ENCODE data around the gene RSF1. TPM values are rescaled to one million over a fixed set of nuclear protein-coding genes. Genes with fewer than 3 reads are reported as not detected.
"Not testable (repeated sequence)": the region's sequence is repeated elsewhere in the genome, so short reads cannot be mapped to it uniquely, and the experiment has no call there.

RSF1 gene
- total RNA-seq, 1 donor from 2014 or later = 70.3 TPM

DNA sequence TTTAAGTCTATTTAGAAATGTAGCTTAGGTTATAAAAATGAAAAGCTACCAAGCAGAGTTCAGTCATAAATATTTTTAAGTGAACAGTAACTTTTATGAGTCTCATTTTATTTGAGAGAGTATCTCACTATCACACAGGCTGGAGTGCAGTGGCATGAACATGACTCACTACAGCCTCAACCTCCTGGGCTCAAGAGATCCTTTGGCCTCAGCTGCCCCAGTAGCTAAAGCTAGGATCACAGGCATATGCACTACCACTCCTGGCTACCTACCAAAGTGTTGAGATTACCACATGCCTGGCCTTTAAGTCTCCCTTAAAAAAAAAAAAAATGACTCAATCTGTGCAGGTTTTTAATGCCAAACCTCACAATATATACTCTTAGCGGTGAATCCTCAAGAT lies 148.3 kb downstream of the RSF1 start:
- no peak for DNase-seq (ENCODE audit: low spot score)

GRCh38 chr11:77669848-77670511 lies 150.5 kb downstream of the RSF1 start:
- no peak for DNase-seq (ENCODE audit: low spot score)

DNA sequence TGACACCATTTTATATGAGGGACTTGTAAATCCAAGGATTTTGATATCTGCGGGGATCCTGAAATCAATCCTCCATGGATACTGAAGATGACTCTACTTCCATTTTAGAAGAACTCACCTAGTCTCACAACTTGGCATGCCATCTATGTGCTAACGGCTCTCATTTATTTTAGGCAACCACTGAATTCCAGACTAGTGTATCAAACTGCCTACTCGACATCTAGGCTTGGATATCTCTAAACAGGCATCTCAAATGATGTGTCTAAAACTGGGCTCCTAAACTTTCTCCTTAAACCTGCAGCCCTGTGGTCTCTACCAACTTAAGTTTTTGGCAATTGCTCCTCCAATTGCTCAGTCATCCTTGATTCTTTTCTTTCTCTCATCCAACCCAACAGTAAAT lies 151.8 kb downstream of the RSF1 start:
- DNase-seq (ENCODE audit: low spot score) = no peak

DNA sequence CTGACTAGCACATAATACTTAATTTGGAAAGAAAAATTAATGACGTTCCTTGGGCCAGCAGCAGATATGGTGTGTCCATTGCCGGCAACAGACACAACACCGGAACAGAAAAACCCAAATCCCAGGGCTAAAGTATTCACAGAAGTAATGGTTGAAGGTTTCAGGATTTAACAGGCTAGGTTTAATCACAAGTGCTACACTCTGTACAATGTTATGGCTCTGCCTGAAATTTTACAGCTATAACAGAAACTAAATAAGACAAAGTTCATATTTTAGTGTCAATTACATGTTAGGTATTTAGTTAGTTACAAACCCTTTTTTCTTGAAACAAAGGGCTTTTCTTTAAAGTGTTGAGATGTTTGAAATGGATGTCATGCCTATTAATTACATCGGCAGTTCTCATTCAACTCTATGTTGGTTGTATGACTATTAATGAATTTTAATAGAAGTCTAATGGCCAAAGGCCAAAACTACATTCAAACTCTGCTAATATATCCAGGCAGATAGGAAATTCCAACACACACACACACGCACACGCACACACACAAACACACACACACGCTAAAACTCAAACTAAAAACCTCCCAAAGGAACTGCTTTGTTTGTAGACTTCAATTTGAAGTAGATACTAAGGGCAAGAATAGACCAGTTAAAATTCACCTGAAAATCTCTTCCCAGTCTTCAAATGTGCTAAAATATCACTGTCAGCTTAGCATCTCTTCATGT lies 155.1 kb downstream of the RSF1 start:
- DNase-seq (ENCODE audit: low spot score) = no peak

GRCh38 chr11:77661670-77662069 lies 158.9 kb downstream of the RSF1 start:
- DNase-seq (ENCODE audit: low spot score) = no peak

- DNase-seq (ENCODE audit: low spot score) = no peak
These were observed 159.6 kb downstream of the RSF1 start for GRCh38 chr11:77660947-77661346.

GRCh38 chr11:77658213-77659013 lies 162.1 kb downstream of the RSF1 start:
- no peak for DNase-seq (ENCODE audit: low spot score)

- no peak for DNase-seq (ENCODE audit: low spot score)
These were observed 164.2 kb downstream of the RSF1 start for GRCh38 chr11:77656362-77656761.

GRCh38 chr11:77654770-77655434 lies 165.6 kb downstream of the RSF1 start:
- no peak for DNase-seq (ENCODE audit: low spot score)

- no peak for DNase-seq (ENCODE audit: low spot score)
These were observed 170.4 kb downstream of the RSF1 start for GRCh38 chr11:77650123-77650522.

GRCh38 chr11:77647654-77648305 lies 172.7 kb downstream of the RSF1 start:
- DNase-seq (ENCODE audit: low spot score) = no peak

- DNase-seq (ENCODE audit: low spot score) = no peak
These were observed 175.6 kb downstream of the RSF1 start for GRCh38 chr11:77644887-77645286.

DNA sequence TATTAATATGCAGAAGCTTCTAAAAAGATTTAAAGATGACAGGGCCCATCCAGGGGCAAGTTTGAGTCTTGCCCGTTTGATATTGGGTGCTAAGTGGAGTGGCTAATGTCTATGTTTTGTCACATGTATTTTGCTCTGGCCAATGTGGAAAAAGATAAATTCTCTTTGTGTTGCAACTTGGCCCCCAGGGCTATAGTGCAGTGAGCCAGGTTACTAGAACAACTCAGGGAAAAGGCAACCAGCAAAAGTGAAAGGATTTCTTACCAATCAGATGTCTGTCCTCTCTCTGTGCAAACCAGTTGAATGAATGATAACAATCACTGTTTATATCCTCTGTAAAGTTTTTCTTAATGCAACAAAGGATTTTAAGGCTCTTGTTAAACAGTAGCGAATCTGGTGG lies 178.3 kb downstream of the RSF1 start:
- DNase-seq (ENCODE audit: low spot score) = no peak

- peak; percentile 86 for DNase-seq (ENCODE audit: low spot score)
These were observed 183.0 kb downstream of the RSF1 start, which contains the start of gene CLNS1A for GRCh38 chr11:77637345-77638165. TSS of gene CLNS1A (minus strand) at chr11:77637794. CDS start at chr11:77637714, 80 bp downstream.

- no peak for DNase-seq (ENCODE audit: low spot score)
These were observed 183.7 kb downstream of the RSF1 start for GRCh38 chr11:77636731-77637344.

GRCh38 chr11:77633926-77634325 lies 186.6 kb downstream of the RSF1 start:
- not testable (repeated sequence) for DNase-seq (ENCODE audit: low spot score)

DNA sequence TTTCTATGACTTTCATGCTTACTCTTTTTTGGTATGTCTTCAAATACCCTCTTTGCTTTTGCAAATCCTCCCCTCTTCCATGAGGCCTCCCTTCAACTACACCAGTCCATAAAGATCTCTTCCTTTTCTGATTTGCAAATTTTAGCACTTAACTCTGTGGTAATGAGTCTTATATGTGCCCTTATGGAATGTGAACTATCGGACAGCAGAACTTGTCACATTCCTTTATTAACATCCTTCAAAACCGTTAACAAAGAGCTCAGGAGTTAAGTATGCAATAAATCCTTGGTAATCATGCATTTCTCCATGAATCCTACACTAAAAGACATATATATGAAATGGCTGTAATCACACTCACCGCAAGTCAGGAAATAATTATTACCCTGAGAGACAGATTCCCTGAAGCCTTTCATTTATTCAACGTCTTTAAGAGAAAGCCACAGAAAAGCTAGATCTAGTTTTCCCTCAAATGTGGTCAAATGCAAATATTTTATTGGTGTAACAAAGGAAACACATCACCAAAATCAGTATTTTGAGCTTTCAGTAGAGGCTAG lies 190.3 kb downstream of the RSF1 start:
- DNase-seq (ENCODE audit: low spot score) = no peak

DNA sequence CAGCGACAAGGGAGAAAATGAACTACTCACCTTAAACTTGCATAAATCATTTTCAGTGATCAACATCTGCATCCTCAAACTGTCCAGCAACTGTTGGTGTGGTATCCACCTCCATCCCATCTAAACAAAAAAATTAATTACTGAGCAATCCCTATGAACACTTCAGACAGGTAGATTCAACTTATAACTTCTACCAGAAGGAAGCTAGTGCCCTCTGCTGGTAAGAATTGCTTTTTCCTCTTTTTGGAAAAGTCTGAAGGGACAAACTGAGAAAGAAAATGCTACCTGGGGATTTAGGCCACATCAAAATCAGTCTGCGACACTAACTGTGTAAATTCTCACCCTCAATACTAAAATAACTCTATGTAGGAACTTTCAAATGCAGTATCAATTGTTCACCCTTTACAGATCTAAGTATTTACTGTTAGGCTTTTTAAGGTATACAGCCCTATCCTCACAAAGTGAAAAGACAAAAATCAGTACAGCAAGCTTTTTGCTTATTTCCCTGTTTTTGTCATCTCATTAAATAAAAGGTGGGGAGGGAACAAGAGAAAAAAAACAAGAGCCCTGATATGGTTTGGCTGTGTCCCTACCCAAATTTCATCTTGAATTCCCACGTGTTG lies 200.8 kb downstream of the RSF1 start:
- DNase-seq (ENCODE audit: low spot score) = no peak

DNA sequence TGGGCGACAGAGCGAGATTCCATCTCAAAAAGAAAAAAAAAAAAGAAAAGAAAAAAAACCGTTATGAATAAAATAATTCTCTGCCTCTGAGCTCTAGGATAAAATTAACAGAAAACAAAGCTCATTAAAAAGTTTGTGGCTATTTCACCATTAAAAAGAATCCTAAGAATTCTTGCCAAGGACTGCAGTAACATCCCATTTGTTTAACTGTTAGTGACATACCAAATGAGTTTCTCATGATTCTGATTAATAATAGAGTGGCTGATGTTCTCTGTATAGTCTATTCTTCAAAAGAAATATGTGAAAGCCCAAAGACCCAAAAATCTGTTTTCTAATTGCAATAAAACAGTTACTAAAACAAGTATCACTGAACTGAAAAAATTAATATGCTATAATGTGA lies 202.6 kb downstream of the RSF1 start:
- DNase-seq (ENCODE audit: low spot score) = no peak
